CD4-positive, alpha-beta T cell treated with Interleukin-15 for 1 hour (primary cell): ENCODE data around the gene DDX41.

Experiments used
- DNase-seq: peaks from one replicate; pipeline ENCODE4 v3.0.0-alpha.2; 2020

DDX41 gene

GRCh38 chr5:177512736-177513380 lies 3.9 kb downstream of the DDX41 start:
- DNase-seq: no peak

- no peak for DNase-seq
These were observed 4.7 kb downstream of the DDX41 start for GRCh38 chr5:177511796-177512675.

- peak; percentile 18 for DNase-seq
These were observed 5.6 kb downstream of the DDX41 start for GRCh38 chr5:177511181-177511580.

GRCh38 chr5:177510567-177511053 lies 6.2 kb downstream of the DDX41 start:
- DNase-seq: peak; percentile 78

GRCh38 chr5:177509991-177510566 lies 6.7 kb downstream of the DDX41 start:
- DNase-seq: peak; percentile 33

- DNase-seq: peak; percentile 55
These were observed 7.3 kb downstream of the DDX41 start, which contains the start of gene DOK3 for GRCh38 chr5:177509381-177509951. Gene DOK3, minus strand, starts transcription at chr5:177509826. Its CDS starts 286 bp downstream, at chr5:177509540.

- DNase-seq: no peak
These were observed 7.9 kb downstream of the DDX41 start for GRCh38 chr5:177508837-177509236.

GRCh38 chr5:177508221-177508611 lies 8.5 kb downstream of the DDX41 start:
- no peak for DNase-seq

GRCh38 chr5:177507596-177508220 lies 9.1 kb downstream of the DDX41 start:
- no peak for DNase-seq

GRCh38 chr5:177507165-177507564 lies 9.6 kb downstream of the DDX41 start:
- DNase-seq: no peak

- no peak for DNase-seq
These were observed 11.7 kb downstream of the DDX41 start for GRCh38 chr5:177505075-177505474.

- no peak for DNase-seq
These were observed 12.4 kb downstream of the DDX41 start for GRCh38 chr5:177504086-177505056.

- DNase-seq: no peak
These were observed 13.2 kb downstream of the DDX41 start for GRCh38 chr5:177503351-177504085.

GRCh38 chr5:177502886-177503285 lies 13.9 kb downstream of the DDX41 start:
- DNase-seq: no peak

- no peak for DNase-seq
These were observed 14.7 kb downstream of the DDX41 start for GRCh38 chr5:177501874-177502678.

- DNase-seq: peak; percentile 80
These were observed 15.9 kb downstream of the DDX41 start for GRCh38 chr5:177500685-177501522.

- DNase-seq: no peak
These were observed 16.9 kb downstream of the DDX41 start for GRCh38 chr5:177499842-177500241.

- DNase-seq: no peak
These were observed 18.6 kb downstream of the DDX41 start for GRCh38 chr5:177498013-177498787.
